Measurements from ENCODE around the gene EMCN.

- TF ChIP-seq, protein P1, sequence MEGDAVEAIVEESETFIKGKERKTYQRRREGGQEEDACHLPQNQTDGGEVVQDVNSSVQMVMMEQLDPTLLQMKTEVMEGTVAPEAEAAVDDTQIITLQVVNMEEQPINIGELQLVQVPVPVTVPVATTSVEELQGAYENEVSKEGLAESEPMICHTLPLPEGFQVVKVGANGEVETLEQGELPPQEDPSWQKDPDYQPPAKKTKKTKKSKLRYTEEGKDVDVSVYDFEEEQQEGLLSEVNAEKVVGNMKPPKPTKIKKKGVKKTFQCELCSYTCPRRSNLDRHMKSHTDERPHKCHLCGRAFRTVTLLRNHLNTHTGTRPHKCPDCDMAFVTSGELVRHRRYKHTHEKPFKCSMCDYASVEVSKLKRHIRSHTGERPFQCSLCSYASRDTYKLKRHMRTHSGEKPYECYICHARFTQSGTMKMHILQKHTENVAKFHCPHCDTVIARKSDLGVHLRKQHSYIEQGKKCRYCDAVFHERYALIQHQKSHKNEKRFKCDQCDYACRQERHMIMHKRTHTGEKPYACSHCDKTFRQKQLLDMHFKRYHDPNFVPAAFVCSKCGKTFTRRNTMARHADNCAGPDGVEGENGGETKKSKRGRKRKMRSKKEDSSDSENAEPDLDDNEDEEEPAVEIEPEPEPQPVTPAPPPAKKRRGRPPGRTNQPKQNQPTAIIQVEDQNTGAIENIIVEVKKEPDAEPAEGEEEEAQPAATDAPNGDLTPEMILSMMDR (IDR thresholded peaks at IDR 0.05; ENCODE audit: low read depth, low read length) = no peak
- TF ChIP-seq EZH2phosphoT487 (IDR thresholded peaks at IDR 0.05; ENCODE audit: low read depth) = no peak
Observed at GRCh38 chr4:100414016-100414790, 103.6 kb downstream of the EMCN start.
